Gastroesophageal sphincter (tissue), 4 donors: ENCODE data around the gene OR56A3. TPM values are rescaled to one million over a fixed set of nuclear protein-coding genes. Genes with fewer than 3 reads are reported as not detected.
"Not testable (repeated sequence)": the region's sequence is repeated elsewhere in the genome, so short reads cannot be mapped to it uniquely, and the experiment has no call there.

Source experiments
- ATAC-seq: fragments of 150-250 bp; one replicate; pipeline ENCODE4 v1.9.1; 2016; ENCODE audit warnings: mild to moderate bottlenecking, moderate library complexity
- H3K27ac ChIP-seq, 4 donors: fragments of 200-600 bp; sonication (generic) in 3 of 4; 1 replicate in 3 of 4; 2 replicates in 1 of 4; pipeline ENCODE4 v1.5.1; 2016 to 2019
- H3K27me3 ChIP-seq: fragments of 200-600 bp; sonication (generic); one replicate; pipeline ENCODE4 v1.5.1; 2019
- H3K36me3 ChIP-seq, 2 donors: fragments of 200-600 bp; sonication (generic); one replicate each; pipeline ENCODE4 v1.5.1; 2019; ENCODE audit warnings: control low read depth in 1 of 2
- H3K4me1 ChIP-seq, 3 donors: fragments of 200-600 bp; sonication (generic); 1 replicate in 2 of 3; 2 replicates in 1 of 3; pipeline ENCODE4 v1.5.1; 2016 to 2019; ENCODE audit warnings: control low read depth in 2 of 3
- H3K4me3 ChIP-seq, 2 donors: fragments of 200-600 bp; sonication (generic); one replicate each; pipeline ENCODE4 v1.5.1; 2019; ENCODE audit warnings: mild to moderate bottlenecking in 1 of 2, moderate library complexity in 1 of 2
- H3K9me3 ChIP-seq, 3 donors: fragments of 200-600 bp; sonication (generic); one replicate each; pipeline ENCODE4 v1.5.1; 2017 to 2019; ENCODE audit warnings: control low read depth in 2 of 3
- CTCF ChIP-seq, 4 experiments: fragments of 200-600 bp in 2 of 4; fragments of 450-650 bp in 2 of 4; sonication (generic) in 1 of 4; IDR thresholded peaks; one replicate each; pipeline ENCODE4 v1.5.1; 2017 to 2019; ENCODE audit warnings: antibody characterized with exemption in 4 of 4, mild to moderate bottlenecking in 2 of 4, moderate library complexity in 2 of 4
- EP300 ChIP-seq: sonication (generic); formaldehyde crosslinking; IDR thresholded peaks from one replicate; pipeline ENCODE4 v1.6.1; 2017; ENCODE audit warnings: antibody characterized with exemption, mild to moderate bottlenecking
- POLR2A ChIP-seq, 2 donors: fragments of 450-650 bp; IDR thresholded peaks; one replicate each; pipeline ENCODE4 v1.6.1; 2017; ENCODE audit warnings: antibody characterized with exemption in 2 of 2, mild to moderate bottlenecking in 2 of 2, moderate library complexity in 1 of 2
- POLR2AphosphoS5 ChIP-seq: sonication (generic); formaldehyde crosslinking; IDR thresholded peaks from one replicate; pipeline ENCODE4 v1.6.1; 2017; ENCODE audit warnings: antibody characterized with exemption
- WGBS, 2 donors: methylation state at CpG; one replicate each; pipeline ENCODE4 v1.1.5; 2018; ENCODE audit warnings: low coverage in 1 of 2; 5-methylcytosine and 5-hydroxymethylcytosine counted together
- total RNA-seq, 4 donors: library from RNA; depleted of rRNA; stranded (reverse); fragments of >200 nt; gene quantifications; one replicate each; pipeline ENCODE4 v1.1.0, GENCODE V29; 2016

Gene OR56A3
- total RNA-seq, 4 donors from 2014 or later: not detected

GRCh38 chr11:5937868-5938602 is 4.0 kb upstream of the OR56A3 start:
- 89 to 91% methylated on average over 12 to 16 of the region's 39 CpGs for WGBS, 2 donors
- no peaks in the 10 kb centered on the region for H3K4me1 ChIP-seq
- ATAC-seq: no peak
- H3K36me3 ChIP-seq: no peaks in the 10 kb centered on the region
- H3K27ac ChIP-seq: no peak overlapping the region
- no peak overlapping the region for H3K4me3 ChIP-seq
- TF ChIP-seq POLR2AphosphoS5: no peak
- TF ChIP-seq POLR2A (IDR thresholded peaks at IDR 0.05): no peak
- no peak for TF ChIP-seq EP300
- TF ChIP-seq CTCF (IDR thresholded peaks at IDR 0.05): no peak
- H3K27me3 ChIP-seq: no peaks in the 10 kb centered on the region
- peaks cover 0 to 4% (median 0%) of the 10 kb centered on the region in 3 donors for H3K9me3 ChIP-seq

DNA sequence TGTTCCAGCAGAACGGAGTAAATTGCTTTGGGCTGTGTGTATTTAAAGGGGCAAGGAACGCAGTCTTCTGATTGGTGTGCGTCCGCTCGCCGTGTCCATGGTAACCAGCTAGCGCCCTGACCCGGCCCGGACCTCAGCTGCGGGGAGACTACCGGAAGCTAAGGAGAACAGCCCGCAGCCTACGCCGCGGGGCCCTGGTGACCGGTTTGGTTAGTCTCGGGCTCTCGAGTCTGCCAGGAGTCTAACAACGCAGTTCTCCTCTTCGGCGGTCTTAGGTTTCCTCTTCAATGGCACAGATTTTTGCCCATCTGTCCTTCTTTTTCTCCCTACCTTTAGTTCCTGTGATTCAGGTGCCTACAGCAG is 3.5 kb upstream of the OR56A3 start:
- ATAC-seq: no peak
- Histone ChIP-seq H3K4me3 (no peak overlapping the region), H3K27me3 (no peaks in the 10 kb centered on the region), H3K27ac (no peak overlapping the region), H3K4me1 (no peaks in the 10 kb centered on the region), H3K9me3 (peaks cover 0 to 4% (median 0%) of the 10 kb centered on the region in 3 donors), H3K36me3 (no peaks in the 10 kb centered on the region)
- TF ChIP-seq POLR2AphosphoS5 (no peak), CTCF (IDR thresholded peaks at IDR 0.05) (no peak), EP300 (no peak), POLR2A (IDR thresholded peaks at IDR 0.05) (no peak)
- WGBS, 2 donors: 78 to 87% methylated on average over 15 to 19 of the region's 21 CpGs

- H3K27me3 ChIP-seq: no peaks in the 10 kb centered on the region
- no peak for ATAC-seq
- no peak overlapping the region for H3K4me3 ChIP-seq
- no peaks in the 10 kb centered on the region for H3K36me3 ChIP-seq
- peaks cover 0 to 4% (median 0%) of the 10 kb centered on the region in 3 donors for H3K9me3 ChIP-seq
- TF ChIP-seq CTCF (IDR thresholded peaks at IDR 0.05) (no peak), POLR2AphosphoS5 (no peak), EP300 (no peak), POLR2A (IDR thresholded peaks at IDR 0.05) (no peak)
- WGBS, 2 donors: 47 to 80% methylated on average over 1 to 2 of the region's 2 CpGs
- no peaks in the 10 kb centered on the region for H3K4me1 ChIP-seq
- H3K27ac ChIP-seq: no peak overlapping the region
Observed at GRCh38 chr11:5940748-5941147, 1.3 kb upstream of the OR56A3 start.

DNA sequence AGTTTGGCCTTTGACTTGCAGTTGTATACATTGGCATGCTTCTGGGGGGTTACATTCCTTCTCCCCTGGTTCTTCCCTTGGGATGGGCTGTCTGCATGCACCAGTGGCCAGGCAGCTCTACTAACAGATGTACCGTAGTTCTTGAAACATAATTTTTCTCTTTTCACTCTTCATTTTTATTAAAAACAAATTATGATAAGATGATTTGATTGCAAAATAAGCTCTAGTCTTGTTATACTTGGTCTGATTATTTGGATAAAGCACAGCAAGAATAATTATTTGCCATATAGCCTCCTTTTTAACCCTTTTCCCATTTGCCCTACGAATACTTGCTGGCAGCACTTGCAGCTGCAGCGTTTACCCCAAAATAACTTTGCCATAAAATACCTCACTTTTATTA is 13.5 kb downstream of the OR56A3 start:
- Histone ChIP-seq H3K27ac (no peak overlapping the region), H3K4me3 (no peak overlapping the region), H3K27me3 (no peaks in the 10 kb centered on the region), H3K4me1 (no peaks in the 10 kb centered on the region), H3K9me3 (peaks cover 0 to 10% (median 0%) of the 10 kb centered on the region in 3 donors), H3K36me3 (no peaks in the 10 kb centered on the region)
- WGBS, 2 donors: 21 to 64% methylated on average over 1 to 3 of the region's 3 CpGs
- ATAC-seq: no peak
- TF ChIP-seq CTCF (IDR thresholded peaks at IDR 0.05) (no peak), POLR2A (IDR thresholded peaks at IDR 0.05) (no peak), EP300 (no peak)

DNA sequence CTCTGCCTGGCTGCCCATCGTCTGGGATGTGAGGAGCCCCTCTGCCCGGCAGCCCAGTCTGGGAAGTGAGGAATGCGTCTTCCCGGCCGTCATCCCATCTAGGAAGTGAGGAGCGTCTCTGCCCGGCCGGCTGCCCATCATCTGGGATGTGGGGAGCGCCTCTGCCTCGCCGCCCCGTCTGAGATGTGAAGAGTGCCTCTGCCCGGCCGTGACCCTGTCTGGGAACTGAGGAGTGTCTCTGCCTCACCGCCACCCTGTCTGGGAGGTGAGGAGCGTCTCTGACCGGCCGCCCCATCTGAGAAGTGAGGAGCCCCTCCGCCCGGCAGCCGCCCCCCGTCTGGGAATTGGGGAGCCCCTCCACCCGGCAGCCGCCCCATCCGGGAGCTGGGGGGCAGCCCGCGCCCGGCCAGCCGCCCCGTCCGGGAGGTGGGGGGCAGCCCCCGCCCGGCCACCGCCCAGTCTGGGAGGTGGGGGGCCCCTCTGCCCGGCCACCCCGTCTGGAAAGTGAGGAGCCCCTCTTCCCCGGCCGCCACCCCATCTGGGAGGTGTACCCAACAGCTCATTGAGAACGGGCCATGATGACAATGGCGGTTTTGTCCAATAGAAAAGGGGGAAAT is 18.8 kb downstream of the OR56A3 start:
- peaks cover 0 to 26% (median 0%) of the 10 kb centered on the region in 3 donors for H3K9me3 ChIP-seq
- H3K27me3 ChIP-seq, H3K4me1 ChIP-seq, H3K36me3 ChIP-seq, H3K4me3 ChIP-seq, ATAC-seq, H3K27ac ChIP-seq: not testable (repeated sequence)
- WGBS, 2 donors: 100% methylated on average over 1 of the region's 40 CpGs; no CpG with 5 or more reads in 1 of the 2 donors
